HG03159 (cell line): ENCODE results near the gene ARHGEF10L.

Experiments used
- ATAC-seq: cut with Tn5 transposase; IDR thresholded peaks from one replicate; pipeline ENCODE4 v1.9.1; 2021; ENCODE audit warnings: mild to moderate bottlenecking, moderate library complexity; ENCODE audit not compliant: unreplicated experiment

ARHGEF10L gene

GRCh38 chr1:17520473-17521319 lies 18.8 kb upstream of the ARHGEF10L start:
- ATAC-seq: no peak

GRCh38 chr1:17521946-17522612 lies 17.4 kb upstream of the ARHGEF10L start:
- no peak for ATAC-seq

DNA sequence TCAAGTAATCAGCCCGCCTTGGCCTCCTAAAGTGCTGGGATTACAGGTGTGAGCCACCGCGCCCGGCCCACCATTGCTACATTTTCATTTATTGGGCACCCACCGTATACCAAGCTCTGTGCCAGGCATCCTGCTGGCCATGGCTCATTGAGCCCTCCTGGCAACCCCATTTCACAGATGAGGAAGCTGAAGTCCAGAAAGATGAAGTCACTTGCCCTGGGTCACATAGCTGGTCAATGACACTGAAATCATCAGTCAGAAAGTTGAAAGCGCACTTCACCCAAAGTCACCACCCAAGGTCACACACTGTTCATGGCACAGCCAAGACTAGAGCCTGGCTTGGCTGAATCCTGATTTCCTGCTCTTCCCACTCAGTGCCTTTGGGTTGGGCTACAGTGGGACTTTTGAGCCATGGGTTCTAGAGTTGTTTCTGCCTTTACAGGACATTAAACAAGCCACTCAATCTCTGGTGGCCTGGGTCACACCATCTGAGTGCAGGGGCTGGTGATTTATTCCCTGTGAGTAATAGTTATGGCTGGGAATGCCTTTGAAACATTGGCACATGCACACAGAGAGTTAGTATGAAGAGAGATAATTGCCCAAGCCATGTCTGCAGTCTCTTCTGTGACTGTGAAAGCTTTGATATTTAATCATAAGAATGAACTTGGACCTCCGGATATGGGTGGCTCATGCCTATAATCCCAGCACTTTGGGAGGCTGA lies 16.0 kb upstream of the ARHGEF10L start:
- no peak for ATAC-seq

- ATAC-seq: no peak
Measured at GRCh38 chr1:17524645-17525044, 14.9 kb upstream of the ARHGEF10L start.

- ATAC-seq: no peak
Measured at GRCh38 chr1:17525996-17526686, 13.4 kb upstream of the ARHGEF10L start.

DNA sequence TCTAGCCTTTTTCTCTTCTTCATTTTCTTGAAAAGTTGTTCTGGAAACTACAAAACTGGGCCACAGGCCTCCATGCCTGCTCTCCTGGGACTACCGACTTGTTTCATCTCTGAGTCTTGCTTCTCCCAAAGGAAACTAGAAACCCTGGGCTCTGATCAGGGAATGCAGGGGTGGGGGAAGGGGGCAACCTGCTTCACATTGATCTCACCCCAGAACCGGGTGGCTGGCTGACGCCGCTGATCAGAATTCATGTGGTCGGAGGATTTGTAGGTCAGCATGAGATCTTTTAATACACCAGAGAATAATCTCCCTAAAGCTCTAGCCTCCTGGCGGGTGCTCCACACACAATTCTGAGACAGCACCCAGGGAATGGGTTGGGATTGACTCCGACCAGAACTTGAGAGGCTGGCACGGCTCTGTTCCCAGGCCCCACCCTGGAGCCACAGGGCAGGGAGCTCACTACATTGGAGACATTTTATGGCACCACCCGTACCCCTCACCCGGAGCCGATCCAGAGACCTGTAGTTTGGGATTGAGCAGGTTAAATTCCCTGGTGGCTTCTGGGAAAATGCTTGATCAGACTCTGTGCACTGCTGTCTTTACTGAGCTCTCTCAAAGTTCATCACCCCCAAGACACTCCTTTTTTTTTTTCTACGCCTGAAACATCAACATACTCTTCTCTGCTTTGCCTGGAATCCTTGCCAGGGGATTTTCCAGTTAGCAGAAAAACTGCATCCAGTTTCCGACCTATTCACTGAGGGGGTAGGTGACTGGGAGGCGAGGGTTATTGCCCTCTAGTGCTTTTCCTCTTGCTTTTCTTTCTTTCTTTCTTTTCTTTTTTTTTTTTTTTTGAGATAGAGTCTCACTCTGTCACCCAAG lies 12.2 kb upstream of the ARHGEF10L start:
- ATAC-seq: no peak

DNA sequence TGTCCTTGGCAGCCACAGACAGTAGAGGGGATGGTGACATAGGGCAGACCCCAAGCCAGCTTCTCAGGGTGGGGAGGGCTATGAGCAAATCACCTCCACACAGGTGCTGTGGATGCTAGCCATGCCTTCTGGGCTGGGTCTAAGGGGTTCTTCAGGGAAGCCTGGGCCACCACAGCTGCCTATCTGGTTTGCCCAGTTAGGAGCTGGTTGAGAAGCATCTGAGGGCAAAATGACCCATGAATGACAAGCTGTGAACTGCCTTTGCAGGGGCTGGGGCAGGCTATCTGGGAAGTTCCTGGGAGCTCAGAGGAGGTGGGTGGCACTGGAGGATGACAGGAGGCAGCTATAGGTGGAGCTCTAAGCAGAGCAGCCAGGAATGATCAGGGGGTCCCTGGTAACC lies 10.1 kb upstream of the ARHGEF10L start:
- no peak for ATAC-seq

DNA sequence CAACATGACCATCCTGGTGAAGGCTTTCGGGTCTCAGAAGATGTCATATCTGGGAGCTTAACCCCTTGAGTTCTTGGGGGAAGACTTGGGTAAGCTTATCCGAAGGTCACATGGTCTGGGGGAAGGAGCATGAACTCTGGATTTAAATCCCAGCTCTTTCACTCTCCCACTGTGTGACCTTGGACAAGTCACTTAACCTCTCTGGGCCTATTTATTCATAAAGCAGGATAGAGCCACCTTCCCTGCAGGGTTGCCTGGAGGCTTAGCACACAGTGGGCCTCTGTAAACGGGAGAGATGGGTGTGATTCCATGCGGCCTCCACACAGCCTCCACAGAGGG lies 8.2 kb upstream of the ARHGEF10L start:
- no peak for ATAC-seq

- no peak for ATAC-seq
Measured at GRCh38 chr1:17531682-17532487, 7.6 kb upstream of the ARHGEF10L start.

DNA sequence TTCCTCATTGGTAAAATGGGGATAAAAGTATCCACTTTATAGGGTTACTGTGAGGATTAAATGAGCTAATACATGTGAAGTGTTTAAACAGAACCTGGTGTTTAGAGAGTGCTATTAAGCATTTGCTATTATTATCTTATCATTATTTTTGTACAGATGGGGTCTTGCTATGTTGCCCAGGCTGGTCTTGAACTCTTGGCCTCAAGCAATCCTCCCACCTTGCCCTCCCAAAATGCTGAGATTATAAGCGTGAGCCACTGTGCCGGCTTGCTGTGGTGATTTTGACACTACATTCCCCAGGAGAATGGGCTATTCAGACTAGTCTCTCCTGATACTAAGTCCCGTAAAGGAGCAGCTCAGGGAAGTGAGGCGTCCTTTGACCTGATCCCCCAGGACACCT lies 6.3 kb upstream of the ARHGEF10L start:
- ATAC-seq: no peak

DNA sequence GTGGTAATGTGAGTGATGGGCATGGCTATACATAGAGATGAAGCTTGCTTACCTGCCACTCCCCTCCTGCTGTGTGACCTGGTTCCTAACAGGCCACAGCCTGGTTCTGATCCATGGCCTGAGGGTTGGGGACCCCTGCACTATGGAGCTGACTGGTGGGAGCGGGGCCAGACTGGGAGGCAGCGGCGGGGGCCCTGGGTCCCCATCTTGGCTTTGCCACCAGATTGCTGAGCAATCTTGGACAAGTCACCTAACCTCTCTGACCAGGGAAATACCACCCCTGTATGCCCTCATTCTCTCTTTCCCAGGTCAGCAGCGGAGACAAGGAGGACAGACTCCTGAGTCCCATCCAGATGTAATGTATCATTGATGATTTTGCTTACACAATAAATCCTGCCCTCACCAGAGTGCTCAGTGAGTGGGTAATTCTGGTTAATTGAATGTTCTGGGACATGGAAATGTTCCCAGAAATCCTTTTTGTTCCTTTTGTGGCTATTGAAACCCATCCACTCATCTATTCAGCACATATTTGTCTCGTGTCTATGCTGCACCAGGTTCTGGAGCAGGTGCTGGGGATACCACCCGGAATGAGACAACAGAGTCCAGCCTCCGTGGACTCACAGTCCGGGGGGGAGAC lies 4.1 kb upstream of the ARHGEF10L start:
- no peak for ATAC-seq

DNA sequence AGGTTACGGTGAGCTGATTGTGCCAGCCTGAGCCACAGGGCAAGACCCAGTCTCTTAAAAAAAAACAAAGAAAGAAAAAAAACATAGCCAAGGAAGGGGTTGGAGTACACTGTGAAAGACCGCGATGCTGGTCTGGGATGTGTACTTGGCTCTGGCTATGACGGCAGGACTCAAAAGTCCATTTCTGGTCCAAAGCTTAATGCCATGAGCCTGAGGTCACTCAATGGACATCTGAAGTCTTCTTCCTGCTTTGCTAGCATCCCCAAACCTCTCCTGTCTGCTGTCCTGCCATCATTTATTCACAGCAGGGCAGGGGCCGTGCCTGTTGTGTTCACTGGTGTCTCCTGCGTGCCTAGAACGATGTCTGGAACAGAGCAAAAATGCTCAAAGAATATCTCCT lies 1.5 kb upstream of the ARHGEF10L start:
- no peak for ATAC-seq

GRCh38 chr1:17538428-17539117 lies 925 bp upstream of the ARHGEF10L start:
- no peak for ATAC-seq

- ATAC-seq: no peak
Measured at GRCh38 chr1:17539118-17539476, 401 bp upstream of the ARHGEF10L start.

- no peak for ATAC-seq
Measured at GRCh38 chr1:17540255-17541001, 930 bp downstream of the ARHGEF10L start.

DNA sequence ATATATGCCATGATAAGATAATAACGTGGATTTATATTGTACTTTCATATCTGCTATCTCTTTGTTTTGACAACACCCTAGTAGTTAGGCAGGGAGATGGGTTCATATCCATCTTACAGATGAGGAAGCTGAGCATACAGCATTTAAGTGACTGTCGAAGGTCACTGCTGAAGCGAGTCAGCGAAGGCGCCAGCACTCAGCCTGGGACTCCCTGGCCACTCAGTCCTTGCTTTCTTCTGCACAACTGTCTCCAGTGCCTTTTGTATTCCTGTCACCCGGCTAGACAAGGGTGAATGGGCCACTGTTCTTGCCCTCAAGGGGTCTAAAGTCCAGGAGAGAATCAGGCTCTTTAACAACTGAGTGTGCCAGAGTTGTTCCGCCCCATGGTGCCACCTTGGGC lies 3.1 kb downstream of the ARHGEF10L start:
- no peak for ATAC-seq

GRCh38 chr1:17544776-17545350 lies 5.4 kb downstream of the ARHGEF10L start:
- no peak for ATAC-seq
